HuH-7 (cell line): Measurements from ENCODE around the gene SORCS1.

ENCODE experiments used
- DNase-seq: peaks from one replicate; pipeline ENCODE4 v3.0.0; 2011; ENCODE audit warnings: low spot score

SORCS1 gene

DNA sequence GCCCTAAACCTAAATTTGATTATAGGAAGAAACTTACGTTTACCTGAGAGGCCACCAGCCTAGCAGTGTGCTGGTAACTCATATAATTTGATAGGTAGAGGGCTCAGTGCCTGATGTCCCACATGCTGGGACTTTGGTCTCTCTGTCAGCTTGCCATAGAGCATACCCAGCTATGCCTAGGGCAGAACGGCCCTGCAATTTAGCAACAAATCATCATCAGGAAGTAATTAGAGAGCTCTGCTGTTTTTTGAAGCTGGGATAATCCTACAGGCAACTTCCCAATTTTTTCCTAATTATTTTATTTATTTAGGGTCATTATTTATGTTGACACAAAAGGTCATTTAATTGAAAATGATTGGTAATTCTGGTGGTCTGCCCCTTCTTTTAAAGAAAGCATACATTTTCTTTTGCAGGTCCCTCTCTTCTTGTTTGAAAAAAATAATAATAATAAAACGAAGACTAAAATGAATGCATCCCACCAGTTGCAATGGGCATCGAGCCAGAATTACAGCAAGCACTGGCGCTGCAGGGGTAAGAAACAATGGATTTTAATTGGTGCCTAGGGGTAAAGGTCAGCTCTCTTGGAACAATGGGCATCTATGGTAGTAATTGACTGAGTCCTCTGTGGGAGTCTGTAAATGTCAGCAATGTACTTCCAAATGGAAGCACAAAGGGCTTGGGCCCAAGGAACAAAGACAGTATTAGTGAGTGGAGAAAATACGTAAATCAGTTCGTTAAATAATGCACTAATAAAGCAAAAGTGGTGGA lies 348.0 kb downstream of the SORCS1 start:
- no peak for DNase-seq

- DNase-seq: no peak
Observed at GRCh38 chr10:106815427-106816043, 349.0 kb downstream of the SORCS1 start.

DNA sequence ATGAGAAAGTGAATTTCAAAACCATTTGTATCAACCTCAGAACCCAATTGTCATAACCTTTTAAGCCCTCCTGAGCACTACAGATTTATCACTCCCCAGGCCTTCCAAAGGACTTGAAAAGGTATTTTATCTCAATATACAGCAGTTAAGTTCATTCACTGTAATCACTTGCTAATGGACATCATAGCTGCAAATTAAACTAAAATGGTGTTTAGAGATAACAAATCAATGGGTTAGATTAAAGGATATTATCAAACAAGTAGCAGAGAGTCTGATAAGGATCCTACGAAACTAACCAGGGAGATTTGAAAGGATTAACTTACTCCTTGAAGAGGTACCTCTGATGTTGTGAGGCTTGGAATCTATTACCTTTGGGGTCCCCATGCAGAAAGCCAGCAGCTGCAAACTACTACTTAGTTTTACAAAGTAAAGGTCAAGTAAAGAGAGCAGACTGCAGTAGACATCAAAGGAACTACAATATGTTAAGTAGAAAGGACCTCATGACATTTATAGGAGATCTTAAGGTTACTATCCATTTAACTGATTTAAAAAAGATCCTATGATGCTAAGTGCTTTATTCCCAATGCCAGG lies 359.4 kb downstream of the SORCS1 start:
- DNase-seq: no peak

- DNase-seq: no peak
Observed at GRCh38 chr10:106802949-106803348, 361.6 kb downstream of the SORCS1 start.

GRCh38 chr10:106799776-106800175 lies 364.7 kb downstream of the SORCS1 start:
- DNase-seq: no peak

DNA sequence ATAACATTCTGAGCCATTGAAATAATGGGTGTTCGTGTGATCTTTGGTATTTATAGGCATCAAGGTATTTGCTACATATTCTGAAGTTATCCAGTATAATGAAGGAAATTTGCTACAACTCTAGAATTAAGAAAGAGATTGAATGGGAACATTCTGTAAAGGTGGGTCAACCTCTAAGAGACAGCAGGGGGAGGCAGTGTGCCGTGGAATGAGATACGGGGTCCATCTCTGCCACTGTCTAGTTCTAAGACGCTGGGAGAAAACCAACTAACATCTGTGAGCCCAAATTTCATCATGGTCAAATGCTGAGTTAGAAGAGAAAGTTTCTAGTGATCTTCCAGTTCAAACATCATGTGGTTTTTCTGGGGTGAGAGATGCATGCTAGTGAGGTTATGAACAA lies 368.9 kb downstream of the SORCS1 start:
- no peak for DNase-seq

DNA sequence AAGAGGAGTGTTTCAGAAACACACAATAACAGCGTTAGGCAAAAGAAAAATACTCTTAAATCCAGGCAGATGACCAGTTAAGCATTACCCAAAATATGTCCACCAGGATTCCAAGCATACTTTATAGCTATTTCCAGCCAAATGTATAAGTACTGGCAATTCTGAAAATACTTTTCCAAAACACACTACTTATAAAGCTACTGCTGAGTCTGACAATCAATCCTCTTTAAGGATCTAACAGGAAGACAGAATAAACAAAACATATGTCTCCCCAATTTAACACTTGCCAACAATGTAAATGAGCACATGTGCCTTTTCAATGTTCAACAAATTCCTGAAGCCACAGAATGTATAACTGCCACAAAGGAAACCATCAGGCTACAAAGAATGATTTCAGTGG lies 370.9 kb downstream of the SORCS1 start:
- no peak for DNase-seq

DNA sequence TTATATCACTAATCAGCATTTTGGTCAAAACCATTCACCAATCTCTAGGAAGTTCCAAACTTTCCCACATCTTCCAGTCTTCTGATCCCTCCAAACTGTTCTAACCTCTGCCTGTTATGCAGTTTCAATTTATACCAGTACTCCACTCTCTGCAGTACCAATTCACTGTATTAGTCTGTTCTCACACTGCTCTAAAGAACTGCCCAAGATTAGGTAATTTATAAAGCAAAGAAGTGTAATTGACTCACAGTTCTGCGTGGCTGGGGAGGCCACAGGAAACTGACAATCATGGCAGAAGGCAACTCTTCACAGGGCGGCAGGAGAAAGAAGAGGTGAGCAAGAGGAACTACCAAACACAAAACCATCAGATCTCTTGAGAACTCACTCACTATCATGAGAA lies 374.9 kb downstream of the SORCS1 start:
- DNase-seq: no peak

DNA sequence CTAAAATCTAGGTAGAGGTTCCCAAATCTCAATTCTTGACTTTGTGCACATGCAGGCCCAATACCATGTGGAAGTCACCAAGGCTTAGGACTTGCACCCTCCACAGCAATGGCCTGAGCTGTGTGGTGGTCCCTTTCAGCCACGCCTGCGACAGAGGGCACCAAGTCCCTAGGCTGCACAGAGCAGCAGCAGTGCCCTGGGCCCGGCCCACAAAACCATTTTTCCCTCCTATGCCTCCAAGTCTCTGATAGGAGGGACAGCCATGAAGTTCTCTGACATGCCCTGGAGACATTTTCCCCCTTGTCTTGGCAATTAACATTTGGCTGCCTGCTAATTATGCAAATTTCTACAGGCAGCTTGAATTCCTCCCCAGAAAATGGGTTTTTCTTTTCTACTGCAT lies 375.5 kb downstream of the SORCS1 start:
- no peak for DNase-seq

DNA sequence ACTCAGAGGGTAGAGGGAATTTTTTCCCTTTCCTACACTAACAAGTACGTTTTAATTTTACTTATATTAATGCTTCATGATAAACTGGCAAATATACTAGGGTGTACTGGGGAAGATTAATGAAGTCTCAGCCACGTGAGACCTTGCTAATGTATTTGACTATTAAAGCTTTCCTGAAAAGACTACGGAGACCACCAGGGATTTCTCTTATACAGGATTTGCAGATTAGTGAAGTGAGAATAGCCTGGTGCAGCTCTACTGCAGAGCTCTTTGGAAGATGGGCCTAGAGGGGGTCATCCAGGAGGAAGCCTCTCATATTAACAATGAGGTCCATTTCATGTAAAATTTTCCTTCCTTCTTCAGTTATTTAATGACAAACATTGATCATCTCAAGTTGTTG lies 379.0 kb downstream of the SORCS1 start:
- DNase-seq: no peak

GRCh38 chr10:106780632-106781031 lies 383.9 kb downstream of the SORCS1 start:
- DNase-seq: no peak

DNA sequence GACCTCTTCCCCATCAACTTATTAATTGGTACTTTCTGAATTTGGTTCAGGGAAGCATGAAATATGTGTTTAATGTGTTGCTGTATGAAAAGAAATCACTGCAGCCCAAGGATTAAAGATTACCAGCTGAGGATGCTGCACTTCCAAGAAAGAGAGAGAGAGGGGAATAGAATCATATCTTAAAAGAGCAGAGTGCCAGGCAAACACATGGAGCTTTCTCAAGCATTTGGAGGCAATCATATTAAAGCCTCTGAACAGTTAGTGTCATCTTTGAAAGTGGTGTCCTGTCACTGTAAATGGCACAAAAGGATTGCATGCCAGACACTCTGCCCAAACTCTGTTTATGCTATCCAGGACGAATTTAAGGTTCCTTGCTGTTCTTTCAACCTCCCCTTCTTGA lies 386.7 kb downstream of the SORCS1 start:
- no peak for DNase-seq

GRCh38 chr10:106775127-106775526 lies 389.4 kb downstream of the SORCS1 start:
- no peak for DNase-seq

- no peak for DNase-seq
Observed at GRCh38 chr10:106772957-106773356, 391.5 kb downstream of the SORCS1 start.

GRCh38 chr10:106771154-106771553 lies 393.4 kb downstream of the SORCS1 start:
- no peak for DNase-seq

GRCh38 chr10:106768204-106768603 lies 396.3 kb downstream of the SORCS1 start:
- no peak for DNase-seq

DNA sequence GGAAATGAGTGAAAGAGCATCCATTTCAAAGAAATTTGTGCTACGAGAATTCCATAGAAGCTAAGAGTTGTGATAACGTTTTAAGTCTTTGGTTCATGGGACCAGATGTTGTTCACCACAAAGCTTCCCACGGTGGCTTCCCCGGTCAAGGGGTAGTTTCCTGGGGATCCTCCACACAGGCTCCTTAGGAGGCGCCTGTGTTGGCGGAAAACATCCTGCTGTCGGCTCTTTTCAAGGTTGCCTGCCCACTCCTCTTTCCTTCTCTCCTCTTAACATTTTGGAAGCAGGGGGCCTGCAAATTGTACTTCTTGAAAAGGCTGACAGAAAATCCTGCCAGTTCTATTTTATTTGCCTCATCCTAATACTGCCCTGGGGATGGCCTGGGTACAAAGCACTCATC lies 398.6 kb downstream of the SORCS1 start:
- no peak for DNase-seq

DNA sequence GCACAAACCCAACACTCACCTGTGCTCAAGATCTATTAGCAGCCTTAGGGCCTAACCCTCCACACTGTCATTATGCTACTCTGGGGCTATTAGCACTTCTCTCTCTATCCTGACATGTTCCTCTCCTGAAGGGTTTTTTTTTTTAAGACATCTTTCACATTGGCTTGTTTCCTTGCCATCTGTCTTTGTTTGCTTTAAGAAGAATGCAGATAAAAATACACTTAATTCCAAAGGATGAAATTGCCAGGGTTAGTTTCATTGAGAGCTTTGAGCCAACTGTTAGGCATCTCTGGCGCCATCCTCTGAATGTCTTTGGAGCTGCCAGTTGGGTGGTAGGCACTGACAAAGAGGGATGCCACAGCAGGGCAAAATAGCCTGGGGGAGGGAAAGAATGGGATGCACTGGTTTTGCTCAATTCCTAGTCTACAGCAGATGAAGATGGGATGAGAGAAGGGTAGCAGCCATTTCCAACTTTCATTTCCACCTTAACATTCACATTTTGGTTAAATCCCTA lies 399.2 kb downstream of the SORCS1 start:
- no peak for DNase-seq

GRCh38 chr10:106764360-106764759 lies 400.1 kb downstream of the SORCS1 start:
- DNase-seq: no peak

DNA sequence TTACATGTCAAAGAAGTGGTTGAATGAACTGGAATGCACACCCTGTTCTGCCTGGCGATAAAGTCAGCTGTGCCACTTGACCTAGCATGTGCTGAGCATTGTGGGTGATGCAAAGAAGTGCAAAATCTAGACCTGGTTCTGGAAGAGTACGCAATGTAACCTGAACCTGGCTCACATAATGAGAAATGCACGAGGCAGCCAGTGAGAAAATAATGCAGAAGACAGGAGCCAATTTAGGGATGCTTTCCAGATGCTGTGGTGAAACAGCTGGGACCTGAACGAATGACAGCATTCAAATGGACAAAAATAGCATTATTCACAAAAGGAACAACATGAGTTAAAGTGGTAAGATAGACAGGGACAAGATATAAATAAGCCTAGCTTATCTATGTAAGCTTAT lies 402.6 kb downstream of the SORCS1 start:
- no peak for DNase-seq

- no peak for DNase-seq
Observed at GRCh38 chr10:106757521-106757920, 407.0 kb downstream of the SORCS1 start.

GRCh38 chr10:106751091-106751490 lies 413.4 kb downstream of the SORCS1 start:
- DNase-seq: no peak

DNA sequence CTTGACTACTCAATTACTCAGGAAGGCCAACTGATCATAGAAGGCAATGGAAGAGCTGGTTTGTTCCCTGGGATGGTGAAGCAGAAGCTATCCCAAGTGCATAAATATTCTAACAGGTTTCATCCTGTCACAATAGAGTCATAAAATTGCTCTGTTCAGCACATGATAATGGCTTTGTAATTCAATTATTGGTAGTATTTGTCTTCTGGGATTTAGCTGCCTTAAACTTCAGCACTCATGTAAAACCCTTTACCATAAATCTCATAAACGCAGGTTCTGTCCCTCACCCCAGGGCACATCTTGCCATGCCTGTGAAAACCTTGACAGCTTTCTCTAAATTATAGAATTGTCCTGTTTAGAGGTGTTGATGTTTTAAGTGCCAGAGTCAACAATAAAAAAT lies 417.6 kb downstream of the SORCS1 start:
- DNase-seq: no peak
